ENCODE data around the gene MBP. TPM values are rescaled to one million over a fixed set of nuclear protein-coding genes. Genes with fewer than 3 reads are reported as not detected.

The MBP gene
- total and polyA plus RNA-seq, 2 donors (not counting 3 experiments of a cell fraction or from before 2014, with no cell fraction given): 1.7 to 2.3 TPM

DNA sequence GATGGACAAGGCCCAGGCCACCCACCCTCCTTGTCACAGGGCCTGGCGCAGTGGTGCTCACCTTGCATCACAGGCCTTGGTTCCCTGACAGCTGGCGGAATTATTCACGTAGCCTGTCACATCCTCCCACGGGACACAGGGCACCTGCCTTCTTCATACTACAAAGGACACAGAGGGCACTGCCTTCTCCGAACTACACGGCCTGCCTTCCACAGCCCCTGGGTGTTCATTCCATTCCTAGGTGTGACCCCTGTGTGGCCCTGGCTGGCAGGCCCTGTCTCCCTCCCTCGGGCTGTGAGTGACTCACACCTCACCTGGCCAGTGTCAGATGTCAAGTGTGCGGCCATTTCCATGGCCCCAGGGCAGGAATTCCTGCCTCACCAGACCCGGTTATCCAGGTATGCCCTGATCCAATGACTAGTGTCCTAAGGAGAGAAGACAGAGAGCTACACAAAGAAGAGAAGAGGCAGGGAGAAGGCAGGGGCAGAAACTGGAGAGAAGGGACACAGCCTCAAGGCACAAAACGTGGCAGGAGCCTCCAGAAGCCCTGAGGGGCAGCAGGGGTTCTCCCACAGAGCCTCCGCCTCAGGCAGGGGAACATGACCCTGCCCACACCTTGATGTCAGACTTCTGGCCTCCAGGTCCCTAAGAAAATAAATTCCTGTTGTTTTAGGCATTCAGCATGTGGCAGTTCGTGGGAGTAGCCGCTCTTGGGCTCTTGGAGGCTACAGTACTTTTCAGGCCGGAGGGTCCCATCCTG is 43.4 kb downstream of the MBP start:
- DNase-seq (ENCODE audit: low read depth, low spot score) (no peak), FAIRE-seq (no peak)
- Histone ChIP-seq H3K79me2 (ENCODE audit: control insufficient read depth, insufficient read depth, low read length) (no peaks in the 10 kb centered on the region), H3K27me3 (ENCODE audit: control insufficient read depth in 2 of 2, insufficient read depth in 2 of 2, low read length in 2 of 2) (no peaks in the 10 kb centered on the region), H4K20me1 (replicated peaks; ENCODE audit: control insufficient read depth, extremely low read depth, insufficient read depth, low read length) (no peaks in the 10 kb centered on the region), H3K27ac (ENCODE audit: insufficient read depth, low read depth, low read length) (no peak overlapping the region), H3K36me3 (ENCODE audit: control insufficient read depth in 2 of 2, extremely low read depth in 1 of 2, insufficient read depth in 2 of 2, low read length in 2 of 2) (no peaks in the 10 kb centered on the region), H3K4me2 (ENCODE audit: insufficient read depth, low read length) (no peak overlapping the region), H3K4me1 (ENCODE audit: control insufficient read depth, extremely low read depth, insufficient read depth, low read length) (peaks cover 13% of the 10 kb centered on the region), H3K9me3 (replicated peaks; ENCODE audit: control insufficient read depth, insufficient read depth, low read length) (no peaks in the 10 kb centered on the region), H3K9me1 (replicated peaks; ENCODE audit: control insufficient read depth, extremely low read depth, insufficient read depth, low read length) (no peaks in the 10 kb centered on the region), H3K4me3 (replicated peaks in 1 of 3; ENCODE audit: insufficient read depth in 1 of 3, low read depth in 1 of 3, low read length in 3 of 3) (no peak overlapping the region), H2AFZ (ENCODE audit: low read depth, low read length) (no peak overlapping the region), H3K9ac (replicated peaks; ENCODE audit: extremely low read depth, insufficient read depth, low read length) (no peak overlapping the region)
- intact Hi-C loops (cut with micrococcal nuclease) (no loop called here), dilution Hi-C loops (cut with MboI; ENCODE audit: extremely low pct_ligation_motif_present, low sequenced_read_pairs) (no loop called here)
- ChIA-PET POLR2A (no interaction called here), CTCF (interaction anchor here (1.6 kb wide), 1 partner anchor 17 kb away, joined by 3 read pairs; no protein-coding TSS in a partner anchor)
- TF ChIP-seq JUN (IDR thresholded peaks at IDR 0.05; ENCODE audit: borderline replicate concordance, insufficient read depth, insufficient read length, low read depth): no peak
- no peak for TF ChIP-seq GATA2 (IDR thresholded peaks at IDR 0.05; ENCODE audit: insufficient read depth, insufficient read length, low read depth, low read length)
- TF ChIP-seq, protein P1, sequence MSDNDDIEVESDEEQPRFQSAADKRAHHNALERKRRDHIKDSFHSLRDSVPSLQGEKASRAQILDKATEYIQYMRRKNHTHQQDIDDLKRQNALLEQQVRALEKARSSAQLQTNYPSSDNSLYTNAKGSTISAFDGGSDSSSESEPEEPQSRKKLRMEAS (IDR thresholded peaks at IDR 0.05; ENCODE audit: insufficient read depth, insufficient read length): no peak
- no peak for TF ChIP-seq EZH2 (IDR thresholded peaks at IDR 0.05; ENCODE audit: borderline replicate concordance, low read depth, low read length, severe bottlenecking)
- no peak for TF ChIP-seq MYC (IDR thresholded peaks at IDR 0.05; ENCODE audit: low read depth, low read length)
- TF ChIP-seq, protein P2, sequence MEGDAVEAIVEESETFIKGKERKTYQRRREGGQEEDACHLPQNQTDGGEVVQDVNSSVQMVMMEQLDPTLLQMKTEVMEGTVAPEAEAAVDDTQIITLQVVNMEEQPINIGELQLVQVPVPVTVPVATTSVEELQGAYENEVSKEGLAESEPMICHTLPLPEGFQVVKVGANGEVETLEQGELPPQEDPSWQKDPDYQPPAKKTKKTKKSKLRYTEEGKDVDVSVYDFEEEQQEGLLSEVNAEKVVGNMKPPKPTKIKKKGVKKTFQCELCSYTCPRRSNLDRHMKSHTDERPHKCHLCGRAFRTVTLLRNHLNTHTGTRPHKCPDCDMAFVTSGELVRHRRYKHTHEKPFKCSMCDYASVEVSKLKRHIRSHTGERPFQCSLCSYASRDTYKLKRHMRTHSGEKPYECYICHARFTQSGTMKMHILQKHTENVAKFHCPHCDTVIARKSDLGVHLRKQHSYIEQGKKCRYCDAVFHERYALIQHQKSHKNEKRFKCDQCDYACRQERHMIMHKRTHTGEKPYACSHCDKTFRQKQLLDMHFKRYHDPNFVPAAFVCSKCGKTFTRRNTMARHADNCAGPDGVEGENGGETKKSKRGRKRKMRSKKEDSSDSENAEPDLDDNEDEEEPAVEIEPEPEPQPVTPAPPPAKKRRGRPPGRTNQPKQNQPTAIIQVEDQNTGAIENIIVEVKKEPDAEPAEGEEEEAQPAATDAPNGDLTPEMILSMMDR (IDR thresholded peaks at IDR 0.05; ENCODE audit: extremely low read depth in 1 of 2, insufficient read depth in 1 of 2, low read depth in 1 of 2, low read length in 2 of 2): no peak
- TF ChIP-seq POLR2AphosphoS5 (IDR thresholded peaks at IDR 0.05; ENCODE audit: insufficient read depth, low read depth, low read length): no peak
- TF ChIP-seq POLR2A (IDR thresholded peaks at IDR 0.05; ENCODE audit: low read depth, low read length): no peak
- no peak for TF ChIP-seq FOS (IDR thresholded peaks at IDR 0.05; ENCODE audit: borderline replicate concordance, insufficient read depth, low read length)
- no TSS peak for BruUV-seq (replicated peaks)

Data from endothelial cell of umbilical vein (primary cell).